Eye (tissue), 1 donor: ENCODE measurements around the gene HTT.
"Not testable (repeated sequence)": the region's sequence is repeated elsewhere in the genome, so short reads cannot be mapped to it uniquely, and the experiment has no call there.

Experiments
- DNase-seq: peaks from one replicate; pipeline ENCODE4 v3.0.0-alpha.2; 2015

The HTT gene

GRCh38 chr4:3124070-3124767, 49.7 kb downstream of the HTT start:
- no peak for DNase-seq

- no peak for DNase-seq
These were observed 52.6 kb downstream of the HTT start for GRCh38 chr4:3127112-3127511.

- no peak for DNase-seq
These were observed 53.6 kb downstream of the HTT start for GRCh38 chr4:3128058-3128457.

DNA sequence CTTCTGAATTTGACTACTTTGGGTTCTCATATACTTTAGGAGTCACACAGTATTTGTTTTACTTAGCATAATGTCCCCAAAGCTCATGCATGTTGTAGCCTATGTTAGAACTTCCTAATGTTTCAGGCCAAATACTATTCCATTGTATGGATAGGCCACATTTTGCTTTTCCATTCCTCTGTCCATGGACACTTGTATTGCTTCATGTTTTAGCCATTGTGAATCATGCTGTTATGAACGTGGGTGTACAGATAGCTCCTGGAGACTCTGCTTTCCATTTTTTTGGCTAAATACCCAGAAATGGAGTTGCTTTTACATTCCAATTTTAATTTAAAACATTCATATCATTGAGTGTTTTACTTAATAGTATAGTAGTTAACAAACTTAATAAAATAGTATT, 54.5 kb downstream of the HTT start:
- DNase-seq = no peak

DNA sequence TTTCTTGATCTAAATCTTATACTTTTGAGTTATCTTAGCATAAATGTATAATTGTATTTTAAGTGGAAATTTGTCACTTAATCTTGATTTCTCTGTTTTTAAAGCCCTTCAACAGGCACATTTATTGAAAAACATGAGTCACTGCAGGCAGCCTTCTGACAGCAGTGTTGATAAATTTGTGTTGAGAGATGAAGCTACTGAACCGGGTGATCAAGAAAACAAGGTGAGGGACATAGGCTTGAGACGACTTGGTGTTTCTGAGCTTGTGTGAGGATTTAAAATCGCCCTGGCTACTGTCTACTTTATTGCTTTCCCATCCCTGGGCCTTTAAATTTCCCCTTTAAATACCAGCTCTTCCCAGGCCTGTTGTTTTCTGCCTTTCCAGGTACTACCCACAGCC, 55.7 kb downstream of the HTT start:
- DNase-seq = no peak

- no peak for DNase-seq
These were observed 56.3 kb downstream of the HTT start for GRCh38 chr4:3130826-3131225.

DNA sequence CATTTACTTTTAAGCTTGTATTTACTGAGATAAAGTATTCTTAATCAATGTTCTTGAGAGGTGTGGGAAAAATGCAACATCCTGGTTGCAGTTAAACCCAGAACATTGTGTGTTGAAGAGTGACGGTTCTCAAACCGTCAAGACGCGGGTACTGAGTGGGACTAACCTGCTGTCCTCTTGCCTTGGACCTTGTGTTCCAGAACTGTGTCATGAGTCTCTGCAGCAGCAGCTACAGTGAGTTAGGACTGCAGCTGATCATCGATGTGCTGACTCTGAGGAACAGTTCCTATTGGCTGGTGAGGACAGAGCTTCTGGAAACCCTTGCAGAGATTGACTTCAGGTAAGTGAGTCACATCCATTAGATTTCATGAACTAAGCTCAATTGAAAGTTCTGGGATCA, 59.7 kb downstream of the HTT start:
- DNase-seq = no peak

DNA sequence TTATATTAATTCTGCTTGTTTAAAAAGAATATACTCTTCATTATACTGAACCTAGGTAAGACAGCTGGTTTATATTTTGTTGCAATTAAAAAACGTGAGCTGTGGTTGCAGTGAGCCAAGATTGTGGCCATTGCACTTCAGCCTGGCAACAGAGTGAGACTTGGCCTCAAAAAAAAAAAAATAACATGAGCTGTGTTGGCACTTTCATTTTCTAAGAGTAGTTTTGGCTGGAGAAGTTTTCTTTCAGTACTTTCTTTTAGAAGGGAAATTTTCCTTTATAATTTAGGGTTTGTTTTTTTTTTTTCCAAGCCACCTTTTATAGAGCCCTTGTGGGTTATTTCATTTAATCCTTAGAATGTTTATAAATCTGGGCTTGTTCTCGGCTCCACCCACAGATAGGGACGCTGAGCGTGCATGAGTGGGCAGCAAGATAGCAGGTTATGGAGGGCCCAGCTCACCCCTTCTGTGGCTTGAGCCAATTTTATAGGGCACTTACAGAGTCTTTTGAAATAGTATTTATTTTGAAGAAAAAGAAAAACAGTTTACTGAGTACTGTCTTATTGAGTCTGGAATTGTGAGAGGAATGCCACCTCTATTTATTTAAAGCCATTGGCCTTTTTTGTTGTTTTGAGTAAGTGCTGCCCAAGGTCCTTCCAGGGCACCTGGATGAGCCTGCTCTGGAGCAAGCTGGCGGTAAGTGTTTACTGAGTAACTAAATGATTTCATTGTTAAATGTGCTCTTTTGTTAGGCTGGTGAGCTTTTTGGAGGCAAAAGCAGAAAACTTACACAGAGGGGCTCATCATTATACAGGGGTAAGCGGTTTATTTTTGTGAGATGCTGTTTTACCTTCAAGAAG, 60.9 kb downstream of the HTT start:
- no peak for DNase-seq

- no peak for DNase-seq
These were observed 62.0 kb downstream of the HTT start for GRCh38 chr4:3136454-3136853.

- DNase-seq = no peak
These were observed 63.4 kb downstream of the HTT start for GRCh38 chr4:3137908-3138307.

DNA sequence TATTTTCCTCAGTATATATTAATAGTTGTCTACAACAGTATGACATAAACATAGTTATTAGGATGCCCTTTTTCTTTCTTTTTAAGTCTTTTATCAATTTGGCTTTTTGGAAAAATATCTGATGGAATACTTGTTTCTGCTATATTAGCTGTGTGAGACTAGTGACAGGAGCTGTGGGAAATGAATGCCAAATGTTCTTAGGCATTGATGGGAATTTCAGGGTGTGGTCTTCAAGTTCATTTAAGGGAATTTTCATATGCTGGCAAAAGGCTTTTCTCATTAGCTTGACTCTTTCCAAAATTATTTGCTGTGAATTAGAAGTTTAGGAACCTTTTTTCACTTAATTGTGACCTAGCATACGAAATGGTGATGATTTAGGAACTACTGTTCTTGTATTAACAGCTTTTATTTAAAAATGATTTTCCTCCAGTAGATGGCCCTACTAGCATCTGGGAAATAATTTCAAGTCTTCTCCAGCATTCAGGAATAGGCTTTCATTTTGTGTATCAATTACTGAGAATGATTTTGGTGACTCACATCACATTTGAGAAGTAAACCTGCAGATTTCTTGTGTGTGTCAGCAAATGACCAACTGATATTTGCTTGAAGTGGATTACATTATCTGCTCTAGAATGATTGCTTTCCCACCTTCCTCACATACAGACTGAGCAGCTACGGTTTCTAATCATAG, 70.9 kb downstream of the HTT start:
- DNase-seq = peak; percentile 13

DNA sequence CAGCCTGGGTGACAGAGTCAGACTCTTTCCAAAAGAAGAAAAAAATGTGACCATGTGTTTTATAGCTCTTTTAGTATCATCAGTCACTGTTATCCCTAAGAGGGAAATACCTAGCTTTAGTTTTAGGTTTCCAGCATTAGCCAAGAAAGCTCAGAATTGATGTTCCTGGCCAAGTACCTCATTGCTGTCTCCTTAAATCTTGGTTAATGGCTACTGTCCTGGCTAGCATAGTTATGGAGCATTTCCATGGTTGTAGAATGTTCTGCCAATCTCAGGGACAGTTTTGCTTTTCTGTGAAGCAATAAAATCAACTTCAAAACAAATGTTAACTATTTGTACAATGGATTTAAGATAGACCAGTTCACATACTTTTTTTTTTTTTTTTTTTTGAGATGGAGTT, 74.4 kb downstream of the HTT start:
- DNase-seq = no peak

DNA sequence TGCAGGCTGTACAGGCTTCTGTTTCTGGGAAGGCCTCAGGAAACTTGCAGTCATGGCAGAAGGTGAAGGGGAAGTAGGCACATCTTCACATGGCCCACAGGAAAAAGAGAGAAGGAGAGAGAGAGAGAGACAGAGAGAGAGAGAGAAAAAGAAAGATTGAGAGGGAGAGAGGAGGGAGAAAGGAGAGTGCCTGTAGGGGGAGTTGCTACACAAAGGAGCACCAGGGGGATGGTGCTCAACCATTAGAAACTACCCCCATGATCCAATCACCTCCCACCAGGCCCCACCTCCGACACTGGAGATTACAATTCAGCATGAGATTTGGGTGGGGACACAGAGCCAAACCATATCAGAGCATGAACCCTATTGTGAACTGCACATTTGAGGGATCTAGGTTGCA, 76.8 kb downstream of the HTT start:
- DNase-seq = not testable (repeated sequence)

GRCh38 chr4:3157366-3157765, 82.9 kb downstream of the HTT start:
- no peak for DNase-seq

- no peak for DNase-seq
These were observed 84.4 kb downstream of the HTT start for GRCh38 chr4:3158841-3159240.

- no peak for DNase-seq
These were observed 86.0 kb downstream of the HTT start for GRCh38 chr4:3160438-3160837.

GRCh38 chr4:3161044-3161443, 86.6 kb downstream of the HTT start:
- not testable (repeated sequence) for DNase-seq

DNA sequence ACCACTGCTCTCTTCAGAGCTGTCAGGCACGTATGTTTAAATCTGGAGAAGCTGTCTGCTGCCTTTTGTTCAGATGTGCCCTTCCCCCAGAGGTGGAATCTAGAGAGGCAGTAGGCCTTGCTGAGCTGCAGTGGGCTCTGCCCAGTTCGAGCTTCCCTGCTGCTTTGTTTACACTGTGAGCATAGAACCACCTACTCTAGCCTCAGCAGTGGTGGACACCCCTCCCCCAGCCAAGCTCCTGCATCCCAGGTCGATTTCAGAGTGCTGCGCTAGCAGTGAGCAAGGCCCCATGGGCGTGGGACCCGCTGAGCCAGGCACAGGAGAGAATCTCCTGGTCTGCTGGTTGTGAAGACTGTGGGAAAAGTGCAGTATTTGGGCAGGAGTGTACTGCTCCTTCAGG, 92.0 kb downstream of the HTT start:
- DNase-seq = peak; percentile 28

DNA sequence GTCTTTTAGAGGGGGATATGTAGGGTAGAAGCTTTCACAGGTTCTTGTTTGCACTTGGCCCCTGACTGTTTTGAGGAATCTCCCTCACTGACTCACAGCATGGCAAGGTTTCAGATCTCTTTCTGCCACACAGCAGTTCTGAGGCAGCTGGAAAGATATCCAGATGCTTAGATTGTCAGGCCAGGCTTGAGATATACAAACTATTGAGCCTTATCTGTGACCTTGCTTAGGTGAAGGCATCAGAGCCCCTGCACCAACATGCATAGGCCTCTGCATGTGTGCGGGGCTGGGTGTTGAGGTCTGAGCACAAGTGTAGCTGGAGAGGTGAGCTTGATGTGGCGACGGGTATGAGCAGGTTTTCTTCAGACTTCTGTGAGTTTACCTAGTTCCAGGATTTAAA, 93.5 kb downstream of the HTT start:
- no peak for DNase-seq

DNA sequence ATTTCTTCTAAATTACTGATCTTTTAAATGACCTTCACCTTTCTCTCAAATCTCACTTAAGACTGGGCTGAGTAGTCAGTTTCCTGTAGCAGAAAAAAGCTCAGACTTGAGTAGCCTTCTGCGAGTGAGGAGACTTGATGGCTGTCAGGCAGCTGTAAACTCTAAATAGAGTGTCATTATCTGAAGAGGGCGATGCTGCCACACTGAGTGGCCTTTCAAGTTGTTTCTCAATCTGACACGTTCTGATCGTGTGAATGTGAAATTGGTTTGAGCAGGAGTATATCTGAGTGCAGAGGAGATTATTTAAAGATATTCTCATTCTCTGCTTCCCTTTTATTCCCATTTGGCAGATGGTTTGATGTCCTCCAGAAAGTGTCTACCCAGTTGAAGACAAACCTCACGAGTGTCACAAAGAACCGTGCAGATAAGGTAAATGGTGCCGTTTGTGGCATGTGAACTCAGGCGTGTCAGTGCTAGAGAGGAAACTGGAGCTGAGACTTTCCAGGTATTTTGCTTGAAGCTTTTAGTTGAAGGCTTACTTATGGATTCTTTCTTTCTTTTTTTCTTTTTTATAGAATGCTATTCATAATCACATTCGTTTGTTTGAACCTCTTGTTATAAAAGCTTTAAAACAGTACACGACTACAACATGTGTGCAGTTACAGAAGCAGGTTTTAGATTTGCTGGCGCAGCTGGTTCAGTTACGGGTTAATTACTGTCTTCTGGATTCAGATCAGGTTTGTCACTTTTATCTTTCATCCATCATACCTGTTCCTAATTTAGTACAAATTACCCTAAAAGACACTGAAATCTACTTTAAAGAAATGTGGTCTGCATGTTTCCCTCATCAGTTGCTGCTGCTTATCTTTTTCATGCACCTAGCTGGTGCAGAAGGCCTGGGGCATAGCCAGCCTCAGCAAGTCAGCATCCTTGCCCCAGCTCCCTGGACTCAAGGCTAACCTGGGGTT, 100.2 kb downstream of the HTT start:
- DNase-seq = peak; percentile 3

DNA sequence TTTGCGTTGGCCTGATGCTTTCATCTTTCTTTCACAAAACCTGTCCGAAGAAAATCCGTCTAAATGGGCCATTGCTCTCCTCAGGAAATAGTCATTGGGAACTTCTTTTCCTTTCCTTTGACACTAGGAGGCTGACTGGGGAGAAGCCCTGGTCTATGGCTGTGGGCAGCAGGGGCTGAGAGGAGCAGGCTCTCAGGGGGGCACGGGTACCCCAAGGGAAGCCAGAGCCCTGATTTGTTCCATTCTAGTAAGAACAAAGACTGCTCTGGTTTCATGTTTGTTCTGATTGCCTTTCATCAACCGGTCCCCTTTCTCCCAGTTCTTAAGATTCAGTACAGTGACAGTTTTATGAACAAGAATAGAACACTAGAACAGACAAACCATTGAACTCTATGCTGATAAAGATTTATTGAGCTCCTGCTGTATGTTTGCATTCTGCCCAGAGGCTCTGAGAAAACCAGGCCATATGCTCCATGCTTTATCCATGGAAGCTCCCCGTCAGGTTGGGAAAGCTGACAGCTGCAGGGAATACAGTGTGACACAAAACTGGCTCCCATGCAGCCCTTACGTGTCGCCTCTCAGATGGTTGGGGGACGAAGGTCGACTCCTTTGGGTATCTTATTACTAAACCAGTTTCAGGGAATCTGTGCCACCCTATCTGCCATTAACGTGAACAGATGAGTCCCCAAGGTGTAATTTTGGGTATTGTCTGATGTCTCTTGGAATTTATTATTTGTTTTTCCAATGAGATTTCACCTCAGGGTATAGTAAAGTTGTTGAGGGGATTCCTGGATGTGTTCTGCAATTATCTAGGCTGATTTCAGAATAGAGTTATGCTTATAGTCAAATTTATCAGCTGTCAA, 102.1 kb downstream of the HTT start:
- peak; percentile 69 for DNase-seq

DNA sequence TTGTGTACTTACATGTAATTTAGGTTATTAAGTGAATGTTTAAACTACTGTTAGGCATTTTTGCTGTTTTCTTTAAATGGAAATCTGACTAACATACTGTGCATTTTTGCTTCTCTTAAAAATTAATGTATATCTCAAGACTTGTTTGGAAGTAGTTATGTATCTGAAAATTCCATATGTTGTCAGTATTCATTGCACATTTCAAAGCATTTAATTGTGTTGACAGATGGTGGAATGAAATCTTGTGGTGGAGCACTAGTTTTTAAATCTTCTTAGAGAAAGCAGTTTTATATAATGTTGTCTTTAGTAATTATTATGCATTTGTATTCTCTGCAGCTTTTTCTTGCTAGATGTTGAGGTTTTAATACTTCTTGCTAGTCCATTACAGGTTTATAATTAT, 102.9 kb downstream of the HTT start:
- peak; percentile 70 for DNase-seq
